ENCODE measurements around the gene NEU1.

Gene NEU1

GRCh38 chr6:31874084-31874670 is 11.6 kb upstream of the NEU1 start:
- TF ChIP-seq ESRRG (CRISPR knock-in tag; IDR thresholded peaks at IDR 0.05) (no peak), ZNF8 (CRISPR knock-in tag; IDR thresholded peaks at IDR 0.05) (no peak), BACH2 (CRISPR knock-in tag; IDR thresholded peaks at IDR 0.05; ENCODE audit: borderline replicate concordance) (no peak), CREB5 (CRISPR knock-in tag; IDR thresholded peaks at IDR 0.05; ENCODE audit: low read depth) (no peak), TOX (CRISPR knock-in tag; IDR thresholded peaks at IDR 0.05; ENCODE audit: borderline replicate concordance) (no peak), OSR1 (CRISPR knock-in tag; IDR thresholded peaks at IDR 0.05) (no peak), SNAI2 (CRISPR knock-in tag; IDR thresholded peaks at IDR 0.05) (no peak), RARB (CRISPR knock-in tag; IDR thresholded peaks at IDR 0.05) (no peak), PPARA (CRISPR knock-in tag; IDR thresholded peaks at IDR 0.05; ENCODE audit: borderline replicate concordance) (no peak), ARNTL (CRISPR knock-in tag; IDR thresholded peaks at IDR 0.05; ENCODE audit: borderline replicate concordance, low read depth) (no peak), TCF4 (CRISPR knock-in tag; IDR thresholded peaks at IDR 0.05; ENCODE audit: borderline replicate concordance) (no peak), ZFP30 (CRISPR knock-in tag; IDR thresholded peaks at IDR 0.05) (no peak), ZNF70 (CRISPR knock-in tag; IDR thresholded peaks at IDR 0.05) (no peak), TSHZ2 (CRISPR knock-in tag; IDR thresholded peaks at IDR 0.05) (no peak), ISL1 (CRISPR knock-in tag; IDR thresholded peaks at IDR 0.05) (no peak), GLIS3 (CRISPR knock-in tag; IDR thresholded peaks at IDR 0.05) (no peak)
- TF ChIP-seq, protein P1, sequence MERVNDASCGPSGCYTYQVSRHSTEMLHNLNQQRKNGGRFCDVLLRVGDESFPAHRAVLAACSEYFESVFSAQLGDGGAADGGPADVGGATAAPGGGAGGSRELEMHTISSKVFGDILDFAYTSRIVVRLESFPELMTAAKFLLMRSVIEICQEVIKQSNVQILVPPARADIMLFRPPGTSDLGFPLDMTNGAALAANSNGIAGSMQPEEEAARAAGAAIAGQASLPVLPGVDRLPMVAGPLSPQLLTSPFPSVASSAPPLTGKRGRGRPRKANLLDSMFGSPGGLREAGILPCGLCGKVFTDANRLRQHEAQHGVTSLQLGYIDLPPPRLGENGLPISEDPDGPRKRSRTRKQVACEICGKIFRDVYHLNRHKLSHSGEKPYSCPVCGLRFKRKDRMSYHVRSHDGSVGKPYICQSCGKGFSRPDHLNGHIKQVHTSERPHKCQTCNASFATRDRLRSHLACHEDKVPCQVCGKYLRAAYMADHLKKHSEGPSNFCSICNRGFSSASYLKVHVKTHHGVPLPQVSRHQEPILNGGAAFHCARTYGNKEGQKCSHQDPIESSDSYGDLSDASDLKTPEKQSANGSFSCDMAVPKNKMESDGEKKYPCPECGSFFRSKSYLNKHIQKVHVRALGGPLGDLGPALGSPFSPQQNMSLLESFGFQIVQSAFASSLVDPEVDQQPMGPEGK (CRISPR knock-in tag; IDR thresholded peaks at IDR 0.05; ENCODE audit: borderline replicate concordance) = no peak
- ATAC-seq = no peak

DNA sequence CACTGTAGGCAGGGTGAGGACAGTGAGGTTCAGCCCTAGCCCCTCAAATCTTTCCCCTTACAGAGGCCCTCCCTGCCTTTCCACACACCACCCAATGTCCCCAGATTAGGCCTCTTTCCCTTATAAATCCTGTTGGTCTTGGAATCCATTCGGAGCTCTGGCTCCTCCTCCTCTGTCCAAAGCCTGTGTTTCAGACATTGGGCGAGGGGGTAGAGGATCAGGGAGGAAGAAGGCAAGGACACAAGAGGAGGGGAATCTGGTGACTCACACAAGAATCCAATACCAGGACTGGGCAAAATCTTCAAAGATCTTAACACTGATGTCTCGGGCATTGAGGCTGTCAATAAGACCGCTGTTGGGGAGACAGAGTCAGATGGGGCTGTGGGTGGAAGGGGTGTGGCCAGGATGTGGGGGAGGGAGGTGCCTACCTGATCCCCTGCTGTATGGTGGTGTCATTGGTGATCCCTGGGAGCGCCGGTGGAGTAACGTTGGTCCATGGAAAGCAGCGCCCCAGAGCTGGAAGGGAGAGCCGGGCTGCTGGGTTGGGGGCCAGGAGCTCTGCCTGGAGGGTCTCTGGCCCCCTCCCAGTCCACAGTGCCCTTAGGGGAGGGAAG is 8.5 kb upstream of the NEU1 start:
- ATAC-seq = peak; percentile 76

More for the DNA sequence above, 8.5 kb upstream of the NEU1 start:
- TF ChIP-seq ZFP3 (CRISPR knock-in tag; IDR thresholded peaks at IDR 0.05) (no peak), PPARA (CRISPR knock-in tag; IDR thresholded peaks at IDR 0.05; ENCODE audit: borderline replicate concordance) (no peak), ESRRG (CRISPR knock-in tag; IDR thresholded peaks at IDR 0.05) (no peak), ZC3H10 (CRISPR knock-in tag; IDR thresholded peaks at IDR 0.05) (no peak), CSRNP3 (CRISPR knock-in tag; IDR thresholded peaks at IDR 0.05) (no peak), POU6F1 (CRISPR knock-in tag; IDR thresholded peaks at IDR 0.05; ENCODE audit: borderline replicate concordance, low read depth) (no peak), ZNF8 (CRISPR knock-in tag; IDR thresholded peaks at IDR 0.05) (no peak), ISL1 (CRISPR knock-in tag; IDR thresholded peaks at IDR 0.05) (no peak), TSHZ2 (CRISPR knock-in tag; IDR thresholded peaks at IDR 0.05) (no peak), GLIS3 (CRISPR knock-in tag; IDR thresholded peaks at IDR 0.05) (no peak), SNAI2 (CRISPR knock-in tag; IDR thresholded peaks at IDR 0.05) (no peak), ARNTL (CRISPR knock-in tag; IDR thresholded peaks at IDR 0.05; ENCODE audit: borderline replicate concordance, low read depth) (no peak)
